B cell (primary cell): Measurements from ENCODE around the gene PHYHIPL. TPM values are rescaled to one million over a fixed set of nuclear protein-coding genes. Genes with fewer than 3 reads are reported as not detected.

Experiments
- ATAC-seq: fragments of 200-7000 bp; cut with Tn5 transposase; one replicate; pipeline ENCODE4 v1.10.0; 2021; ENCODE audit warnings: low read depth, mild to moderate bottlenecking, moderate number of reproducible peaks, moderate library complexity
- CTCF ChIA-PET: fragments of 350-600 bp; sonication (Branson Sonifier 250); formaldehyde crosslinking; loops from one replicate; lab custom pipeline; 2021; ENCODE audit warnings: antibody characterized with exemption, inconsistent platforms; lab: Charles Lee
- POLR2A ChIA-PET: fragments of 350-600 bp; sonication (Branson Sonifier 250); formaldehyde crosslinking; loops from one replicate; lab custom pipeline; 2021; ENCODE audit warnings: antibody characterized with exemption; lab: Charles Lee
- DNase-seq: peaks from one replicate; pipeline ENCODE4 v3.0.0; 2013
- H2AFZ ChIP-seq: 2 replicates; pipeline ENCODE4 v1.6.1; 2012; ENCODE audit warnings: mild to moderate bottlenecking, low read depth, low read length; ENCODE audit not compliant: insufficient read depth, poor library complexity, severe bottlenecking
- H3K27ac ChIP-seq, 2 donors: 1 replicate in 1 of 2; 2 replicates in 1 of 2; pipeline ENCODE4 v1.5.1; 2012 to 2013; ENCODE audit warnings: low read length in 2 of 2, mild to moderate bottlenecking in 2 of 2, moderate library complexity in 1 of 2
- H3K27me3 ChIP-seq, 4 experiments: fragments of 200-600 bp in 1 of 4; sonication (generic) in 1 of 4; replicated peaks in 1 of 4; 1 replicate in 2 of 4; 2 replicates in 2 of 4; pipeline versions ENCODE4 v1.6.1 to v1.7.0; 2013 to 2016; ENCODE audit warnings: low read length in 3 of 4, mild to moderate bottlenecking in 2 of 4, mixed read lengths in 1 of 4, moderate library complexity in 1 of 4; ENCODE audit not compliant: insufficient read depth in 4 of 4, control insufficient read depth in 3 of 4; ENCODE audit errors: control extremely low read depth in 1 of 4
- H3K36me3 ChIP-seq, 2 experiments: replicated peaks in 1 of 2; 1 replicate in 1 of 2; 2 replicates in 1 of 2; pipeline versions ENCODE4 v1.6.1 to v1.7.1; 2013; ENCODE audit warnings: low read length in 1 of 2; ENCODE audit not compliant: insufficient read depth in 2 of 2, control insufficient read depth in 1 of 2; ENCODE audit errors: control extremely low read depth in 1 of 2, extremely low read depth in 1 of 2
- H3K4me1 ChIP-seq, 2 donors: fragments of 200-600 bp in 1 of 2; sonication (generic) in 1 of 2; 1 replicate in 1 of 2; 2 replicates in 1 of 2; pipeline versions ENCODE4 v1.5.1 to v1.6.1; 2013 to 2017; ENCODE audit warnings: low read length in 2 of 2; ENCODE audit not compliant: control insufficient read depth in 2 of 2, insufficient read depth in 2 of 2
- H3K4me2 ChIP-seq: replicated peaks from 2 replicates; pipeline ENCODE3; 2012; ENCODE audit warnings: mild to moderate bottlenecking, low read depth, low read length; ENCODE audit not compliant: poor library complexity, severe bottlenecking
- H3K4me3 ChIP-seq, 5 experiments: fragments of 200-600 bp in 1 of 5; sonication (generic) in 1 of 5; 1 replicate in 3 of 5; 2 replicates in 2 of 5; pipeline versions ENCODE4 v1.5.1 to v1.7.0; 2011 to 2016; ENCODE audit warnings: low read length in 4 of 5, mild to moderate bottlenecking in 4 of 5, low read depth in 2 of 5, control low read depth in 1 of 5, moderate library complexity in 1 of 5; ENCODE audit not compliant: insufficient read depth in 1 of 5; ENCODE audit errors: control extremely low read depth in 1 of 5, extremely low read depth in 1 of 5
- H3K79me2 ChIP-seq: fragments of 200-600 bp; sonication (generic); one replicate; pipeline ENCODE4 v1.6.0; 2016; ENCODE audit warnings: low read length; ENCODE audit not compliant: control insufficient read depth, insufficient read depth
- H3K9ac ChIP-seq: fragments of 200-600 bp; sonication (generic); 2 replicates; pipeline ENCODE4 v1.6.1; 2017; ENCODE audit warnings: mild to moderate bottlenecking, low read length, moderate library complexity
- H3K9me3 ChIP-seq, 3 donors: one replicate each; pipeline versions ENCODE4 v1.6.1 to v1.7.1; 2013; ENCODE audit warnings: low read length in 2 of 3; ENCODE audit not compliant: control insufficient read depth in 2 of 3, insufficient read depth in 1 of 3; ENCODE audit errors: control extremely low read depth in 1 of 3
- H4K20me1 ChIP-seq: 2 replicates; pipeline ENCODE4 v1.6.0; 2012; ENCODE audit warnings: mild to moderate bottlenecking, low read length; ENCODE audit not compliant: insufficient read depth, control insufficient read depth, poor library complexity, severe bottlenecking
- H3K27ac Mint-ChIP-seq: one replicate; pipeline ENCODE4 v1.8.0; 2021; ENCODE audit warnings: mixed read lengths
- H3K27me3 Mint-ChIP-seq: one replicate; pipeline ENCODE4 v1.8.0; 2021; ENCODE audit warnings: mixed read lengths
- H3K4me1 Mint-ChIP-seq: one replicate; pipeline ENCODE4 v1.8.0; 2021; ENCODE audit warnings: mixed read lengths
- H3K4me3 Mint-ChIP-seq: one replicate; pipeline ENCODE4 v1.8.0; 2021; ENCODE audit warnings: mixed read lengths
- H3K9me3 Mint-ChIP-seq: one replicate; pipeline ENCODE4 v1.8.0; 2022; ENCODE audit warnings: mixed read lengths; ENCODE audit not compliant: insufficient read depth
- EZH2 ChIP-seq: IDR thresholded peaks from 2 replicates; pipeline ENCODE4 v1.6.1; 2012; ENCODE audit warnings: borderline replicate concordance, low read depth, mild to moderate bottlenecking, moderate library complexity, low read length; ENCODE audit not compliant: insufficient read depth, poor library complexity, severe bottlenecking
- WGBS: methylation state at CpG from one replicate; pipeline ENCODE4 v1.1.5; 2013; ENCODE audit warnings: missing lambda C conversion rate; ENCODE audit not compliant: insufficient coverage; 5-methylcytosine and 5-hydroxymethylcytosine counted together
- intact Hi-C: fragments of 100-400 bp; cut with micrococcal nuclease; formaldehyde crosslinking; loops from one replicate; pipeline ENCODE4 v1.10.0; 2022
- polyA plus RNA-seq: library from polyadenylated mRNA; depleted of rRNA; stranded (reverse); fragments of >200 nt; gene quantifications from 2 replicates; pipeline ENCODE4 v1.2.3, GENCODE V29; 2012
- total RNA-seq, 2 donors: library from RNA; stranded (reverse); fragments of 120-200 nt in 1 of 2; gene quantifications; 1 replicate in 1 of 2; 2 replicates in 1 of 2; pipeline versions ENCODE4 v1.2.3 to v1.2.4, GENCODE V29; 2013 to 2022
- TF ChIP-seq, protein P1 (sequence below): fragments of 200-600 bp; IDR thresholded peaks from one replicate; pipeline ENCODE4 v1.8.0; 2022; ENCODE audit warnings: antibody characterized with exemption, mild to moderate bottlenecking

The PHYHIPL gene
- total and polyA plus RNA-seq, 2 donors (not counting 1 experiment from before 2014, with no cell fraction given): not detected

- TF ChIP-seq EZH2: no peak
- TF ChIP-seq, protein P1, sequence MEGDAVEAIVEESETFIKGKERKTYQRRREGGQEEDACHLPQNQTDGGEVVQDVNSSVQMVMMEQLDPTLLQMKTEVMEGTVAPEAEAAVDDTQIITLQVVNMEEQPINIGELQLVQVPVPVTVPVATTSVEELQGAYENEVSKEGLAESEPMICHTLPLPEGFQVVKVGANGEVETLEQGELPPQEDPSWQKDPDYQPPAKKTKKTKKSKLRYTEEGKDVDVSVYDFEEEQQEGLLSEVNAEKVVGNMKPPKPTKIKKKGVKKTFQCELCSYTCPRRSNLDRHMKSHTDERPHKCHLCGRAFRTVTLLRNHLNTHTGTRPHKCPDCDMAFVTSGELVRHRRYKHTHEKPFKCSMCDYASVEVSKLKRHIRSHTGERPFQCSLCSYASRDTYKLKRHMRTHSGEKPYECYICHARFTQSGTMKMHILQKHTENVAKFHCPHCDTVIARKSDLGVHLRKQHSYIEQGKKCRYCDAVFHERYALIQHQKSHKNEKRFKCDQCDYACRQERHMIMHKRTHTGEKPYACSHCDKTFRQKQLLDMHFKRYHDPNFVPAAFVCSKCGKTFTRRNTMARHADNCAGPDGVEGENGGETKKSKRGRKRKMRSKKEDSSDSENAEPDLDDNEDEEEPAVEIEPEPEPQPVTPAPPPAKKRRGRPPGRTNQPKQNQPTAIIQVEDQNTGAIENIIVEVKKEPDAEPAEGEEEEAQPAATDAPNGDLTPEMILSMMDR: no peak
- ChIA-PET POLR2A (no interaction called here), CTCF (no interaction called here)
- Histone ChIP-seq H3K27me3 (no peaks in the 10 kb centered on the region), H4K20me1 (no peaks in the 10 kb centered on the region), H3K36me3 (no peaks in the 10 kb centered on the region), H3K4me3 (no peak overlapping the region), H3K4me1 (no peaks in the 10 kb centered on the region), H2AFZ (no peak overlapping the region), H3K9me3 (no peaks in the 10 kb centered on the region), H3K27ac (no peak overlapping the region), H3K79me2 (no peaks in the 10 kb centered on the region), H3K9ac (no peak overlapping the region), H3K4me2 (no peak overlapping the region)
- Mint-ChIP-seq H3K4me3 (no peak overlapping the region), H3K4me1 (no peaks in the 10 kb centered on the region), H3K9me3 (peaks cover 2% of the 10 kb centered on the region), H3K27ac (no peak overlapping the region), H3K27me3 (no peaks in the 10 kb centered on the region)
- intact Hi-C loops: no loop called here
- no peak for ATAC-seq
- no peak for DNase-seq
- WGBS: 71% methylated on average over 1 of the region's 1 CpG
Measured at GRCh38 chr10:59127991-59128390, 48.5 kb upstream of the PHYHIPL start.

GRCh38 chr10:59129867-59130266 is 46.6 kb upstream of the PHYHIPL start:
- POLR2A ChIA-PET: no interaction called here
- intact Hi-C loops: no loop called here
- no peaks in the 10 kb centered on the region for H3K36me3 ChIP-seq
- DNase-seq: no peak
- H3K27ac ChIP-seq: no peak overlapping the region
- H3K4me1 Mint-ChIP-seq: no peaks in the 10 kb centered on the region
- TF ChIP-seq, protein P1: no peak
- no peak for TF ChIP-seq EZH2
- H2AFZ ChIP-seq: no peak overlapping the region
- CTCF ChIA-PET: no interaction called here
- H3K27me3 ChIP-seq: no peaks in the 10 kb centered on the region
- H3K9me3 Mint-ChIP-seq: peaks cover 2% of the 10 kb centered on the region
- H4K20me1 ChIP-seq: no peaks in the 10 kb centered on the region
- H3K9ac ChIP-seq: no peak overlapping the region
- no peak overlapping the region for H3K4me3 ChIP-seq
- no peaks in the 10 kb centered on the region for H3K27me3 Mint-ChIP-seq
- ATAC-seq: no peak
- no peaks in the 10 kb centered on the region for H3K79me2 ChIP-seq
- H3K27ac Mint-ChIP-seq: no peak overlapping the region
- H3K4me1 ChIP-seq: no peaks in the 10 kb centered on the region
- H3K4me2 ChIP-seq: no peak overlapping the region
- no peak overlapping the region for H3K4me3 Mint-ChIP-seq
- H3K9me3 ChIP-seq: no peaks in the 10 kb centered on the region
